Tibial nerve (tissue), 3 donors: ENCODE measurements around the gene COQ5.

Experiments used
- EP300 ChIP-seq, 2 donors: sonication (generic); formaldehyde crosslinking; IDR thresholded peaks; one replicate each; pipeline ENCODE4 v1.6.1; 2017; ENCODE audit warnings: antibody characterized with exemption in 2 of 2, mild to moderate bottlenecking in 1 of 2
- POLR2A ChIP-seq, 2 donors: fragments of 450-650 bp; IDR thresholded peaks; one replicate each; pipeline ENCODE4 v1.6.1; 2017; ENCODE audit warnings: antibody characterized with exemption in 2 of 2, mild to moderate bottlenecking in 2 of 2, moderate library complexity in 2 of 2

DNA sequence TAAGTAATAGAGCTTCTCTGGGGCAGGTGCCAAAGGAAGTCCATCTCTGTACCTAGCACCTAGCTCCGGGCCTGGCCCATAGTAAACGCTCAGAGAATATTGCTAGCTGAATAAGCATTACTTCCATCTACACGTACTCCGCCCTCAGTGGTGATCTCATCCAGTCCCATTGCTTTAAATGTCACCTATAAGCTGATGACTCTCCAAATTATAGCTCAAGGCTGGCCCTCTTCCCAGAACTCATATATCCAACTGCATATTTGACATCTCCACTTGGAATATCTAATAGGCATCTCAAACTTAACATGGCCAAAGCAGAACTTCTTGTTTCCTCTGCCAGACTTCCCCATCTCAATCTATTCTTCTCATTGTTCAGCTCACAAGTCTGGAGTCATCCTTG is 39.9 kb downstream of the COQ5 start:
- no peak for TF ChIP-seq EP300 (IDR thresholded peaks at IDR 0.05)
- TF ChIP-seq POLR2A (IDR thresholded peaks at IDR 0.05) = no peak
